ENCODE measurements around the gene CPLX3. TPM values are rescaled to one million over a fixed set of nuclear protein-coding genes. Genes with fewer than 3 reads are reported as not detected.

CPLX3 gene
- total RNA-seq, 4 donors from 2014 or later, result 0.47 TPM; not detected in 3

DNA sequence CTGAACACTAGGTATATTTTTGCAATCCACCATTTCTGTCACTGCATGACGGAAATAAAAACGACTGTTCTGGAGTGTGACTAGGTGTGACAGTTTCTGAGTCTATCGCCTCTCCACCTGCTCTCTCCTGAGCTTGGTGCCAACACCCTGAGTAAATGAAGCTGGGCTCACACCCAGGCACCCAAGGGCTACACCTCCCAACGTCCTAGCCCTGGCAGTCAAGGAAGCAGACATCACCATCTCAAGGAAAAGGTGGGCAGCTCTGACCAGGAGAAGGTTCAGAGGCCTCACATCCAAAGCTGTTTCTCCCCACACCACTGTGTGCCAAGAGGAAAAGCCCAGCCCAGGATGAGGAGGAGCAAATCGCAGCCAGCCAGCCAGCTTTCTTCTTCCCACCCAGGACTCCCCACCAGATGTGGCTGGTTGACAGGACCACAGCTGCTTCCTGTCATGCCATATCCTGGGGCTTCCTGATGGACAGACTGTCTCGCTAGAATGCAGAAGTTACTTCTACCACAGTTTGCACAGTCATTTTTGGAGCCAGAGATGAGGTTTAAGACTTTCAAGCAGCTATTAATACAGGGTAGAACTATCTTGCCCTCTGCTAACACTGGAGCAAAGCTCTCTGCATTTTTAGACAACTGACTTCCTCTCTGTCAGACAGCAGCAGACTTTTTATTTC lies 43.4 kb downstream of the CPLX3 start:
- TF ChIP-seq, protein P1, sequence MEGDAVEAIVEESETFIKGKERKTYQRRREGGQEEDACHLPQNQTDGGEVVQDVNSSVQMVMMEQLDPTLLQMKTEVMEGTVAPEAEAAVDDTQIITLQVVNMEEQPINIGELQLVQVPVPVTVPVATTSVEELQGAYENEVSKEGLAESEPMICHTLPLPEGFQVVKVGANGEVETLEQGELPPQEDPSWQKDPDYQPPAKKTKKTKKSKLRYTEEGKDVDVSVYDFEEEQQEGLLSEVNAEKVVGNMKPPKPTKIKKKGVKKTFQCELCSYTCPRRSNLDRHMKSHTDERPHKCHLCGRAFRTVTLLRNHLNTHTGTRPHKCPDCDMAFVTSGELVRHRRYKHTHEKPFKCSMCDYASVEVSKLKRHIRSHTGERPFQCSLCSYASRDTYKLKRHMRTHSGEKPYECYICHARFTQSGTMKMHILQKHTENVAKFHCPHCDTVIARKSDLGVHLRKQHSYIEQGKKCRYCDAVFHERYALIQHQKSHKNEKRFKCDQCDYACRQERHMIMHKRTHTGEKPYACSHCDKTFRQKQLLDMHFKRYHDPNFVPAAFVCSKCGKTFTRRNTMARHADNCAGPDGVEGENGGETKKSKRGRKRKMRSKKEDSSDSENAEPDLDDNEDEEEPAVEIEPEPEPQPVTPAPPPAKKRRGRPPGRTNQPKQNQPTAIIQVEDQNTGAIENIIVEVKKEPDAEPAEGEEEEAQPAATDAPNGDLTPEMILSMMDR (IDR thresholded peaks at IDR 0.05), result no peak
- no peak for TF ChIP-seq POLR2AphosphoS5 (IDR thresholded peaks at IDR 0.05)
- no peak for TF ChIP-seq EP300 (IDR thresholded peaks at IDR 0.05)
- no peak for TF ChIP-seq POLR2A (IDR thresholded peaks at IDR 0.05)
- H3K27me3 ChIP-seq, result no peaks in the 10 kb centered on the region
- no peaks in the 10 kb centered on the region for H3K9me3 ChIP-seq
- peaks cover 87% of the 10 kb centered on the region for H3K4me1 ChIP-seq
- peak overlapping the region; percentile 14 for H3K4me3 ChIP-seq
- H3K27ac ChIP-seq, result peak overlapping the region; percentile 72
- WGBS, result 9% methylated on average over 6 of the region's 6 CpGs
- DNase-seq (ENCODE audit: low spot score in 2 of 2), result peak in 1 of 2 donors; percentile 83
- H3K36me3 ChIP-seq, result no peaks in the 10 kb centered on the region

DNA sequence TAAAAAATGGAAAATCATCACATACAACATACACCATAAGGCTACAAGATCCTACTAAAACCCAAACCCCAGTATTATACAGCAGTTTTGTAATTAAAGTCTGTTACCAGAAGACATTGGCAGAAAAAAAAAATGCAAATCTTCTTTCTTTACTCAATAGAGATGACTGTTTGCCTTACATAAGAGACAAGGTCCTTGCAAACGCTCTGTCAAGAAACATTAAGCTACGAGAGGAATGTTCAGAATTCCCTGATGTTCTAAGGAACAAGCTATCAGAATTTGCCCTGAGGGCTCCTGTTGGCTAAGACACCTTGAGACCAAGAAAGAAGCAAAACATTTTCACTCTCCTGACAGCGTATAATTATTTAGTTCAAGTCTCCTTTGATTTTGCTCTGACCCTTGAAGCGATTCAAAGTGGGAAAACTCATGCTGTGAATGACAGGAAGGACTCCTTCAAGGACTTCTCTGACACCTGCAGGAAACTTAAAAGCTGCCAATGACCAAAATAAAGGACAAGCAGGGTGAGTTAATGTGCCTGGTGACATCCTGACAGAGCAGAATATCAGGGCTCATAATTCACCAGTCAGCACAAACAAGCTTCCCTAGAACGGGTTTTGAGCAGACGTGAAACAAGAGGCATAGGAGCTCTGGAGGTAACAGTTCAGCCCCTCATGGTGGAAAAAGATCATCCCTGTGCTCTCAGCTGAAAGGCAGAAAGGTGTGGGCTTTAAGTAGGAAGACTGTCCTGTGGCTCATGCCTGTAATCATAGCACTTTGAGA lies 44.2 kb downstream of the CPLX3 start:
- no peak for TF ChIP-seq POLR2AphosphoS5 (IDR thresholded peaks at IDR 0.05)
- TF ChIP-seq, protein P1 (IDR thresholded peaks at IDR 0.05), result no peak
- TF ChIP-seq EP300 (IDR thresholded peaks at IDR 0.05), result no peak
- TF ChIP-seq POLR2A (IDR thresholded peaks at IDR 0.05), result no peak
- Histone ChIP-seq H3K9me3 (no peaks in the 10 kb centered on the region), H3K27ac (peak overlapping the region; percentile 72), H3K27me3 (no peaks in the 10 kb centered on the region), H3K4me1 (peaks cover 80% of the 10 kb centered on the region), H3K4me3 (peak overlapping the region; percentile 81), H3K36me3 (no peaks in the 10 kb centered on the region)
- 23% methylated on average over 6 of the region's 6 CpGs for WGBS
- no peak for DNase-seq (ENCODE audit: low spot score in 2 of 2)

DNA sequence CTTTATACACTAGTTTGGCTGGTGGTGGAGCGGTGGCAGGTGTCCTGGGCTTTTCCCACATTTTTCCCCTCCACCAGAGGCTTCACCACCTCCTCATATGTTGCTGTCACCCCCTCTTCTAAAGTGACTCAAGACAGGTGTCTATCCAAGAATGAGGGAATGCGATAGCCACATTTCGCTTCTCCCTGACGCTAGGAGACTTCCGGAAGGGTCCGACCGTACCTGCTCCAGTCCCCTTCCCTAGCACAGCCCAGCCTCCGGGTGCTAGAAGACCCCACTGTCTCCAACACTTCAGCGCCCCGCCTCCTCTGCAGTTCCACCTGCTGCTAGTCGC lies 46.2 kb downstream of the CPLX3 start:
- H3K4me3 ChIP-seq, result peak overlapping the region; percentile 81
- peak overlapping the region; percentile 97 for H3K27ac ChIP-seq
- H3K36me3 ChIP-seq, result no peaks in the 10 kb centered on the region
- H3K27me3 ChIP-seq, result no peaks in the 10 kb centered on the region
- no peak for DNase-seq (ENCODE audit: low spot score in 2 of 2)
- peaks cover 59% of the 10 kb centered on the region for H3K4me1 ChIP-seq
- TF ChIP-seq POLR2A (IDR thresholded peaks at IDR 0.05), result no peak
- TF ChIP-seq EP300 (IDR thresholded peaks at IDR 0.05), result no peak
- H3K9me3 ChIP-seq, result no peaks in the 10 kb centered on the region
- whole genome bisulfite sequencing, result 0% methylated on average over 10 of the region's 11 CpGs

DNA sequence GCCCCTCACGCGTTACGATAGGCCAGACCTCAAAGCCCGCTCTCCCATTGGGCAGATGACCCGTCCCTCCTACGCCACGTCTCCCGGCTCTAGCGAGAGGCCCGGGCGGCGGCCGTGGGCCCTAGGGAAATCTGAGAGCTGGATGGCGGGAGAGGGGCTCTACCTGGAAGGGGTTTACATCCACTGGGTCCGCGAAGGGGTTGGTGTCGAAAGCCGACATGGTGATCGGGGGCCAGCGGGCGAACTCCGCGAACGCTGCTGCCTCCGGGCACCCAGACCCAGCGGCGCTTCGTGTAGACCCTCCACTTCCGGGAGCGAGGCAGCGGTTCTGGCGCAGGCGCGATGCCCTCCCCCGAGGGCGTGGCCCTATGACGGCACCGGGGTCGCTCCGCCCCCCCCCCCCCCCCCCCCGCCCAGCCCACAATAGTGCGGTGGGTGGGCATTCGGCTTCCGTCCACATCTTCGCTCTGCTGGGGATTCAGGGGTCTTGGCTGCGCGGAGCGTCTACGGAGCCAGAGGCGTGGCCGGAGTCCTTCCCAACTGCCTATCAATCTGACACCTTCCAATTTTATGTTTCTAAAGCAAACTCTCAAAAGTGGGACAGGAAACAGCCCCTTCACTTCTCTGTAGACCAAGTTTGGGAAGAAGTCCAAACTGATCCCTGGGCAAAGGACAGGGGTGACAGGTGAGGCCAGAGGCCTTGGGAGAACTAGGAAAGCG lies 46.8 kb downstream of the CPLX3 start, which contains the start of gene SCAMP2:
Gene SCAMP2 (minus strand): TSS at position 330 of the 720 bp plus-strand sequence. CDS start 110 bp downstream, at position 220.
- H3K9me3 ChIP-seq, result no peaks in the 10 kb centered on the region
- 2% methylated on average over 13 of the region's 52 CpGs for WGBS
- H3K27ac ChIP-seq, result peak within 1 kb of the TSS; percentile 97
- TF ChIP-seq, protein P1 (IDR thresholded peaks at IDR 0.05), result no peak
- peak in 1 of 2 donors; percentile 55 for TF ChIP-seq POLR2A (IDR thresholded peaks at IDR 0.05)
- peak; percentile 12 to 87 (median 52) for TF ChIP-seq POLR2AphosphoS5 (IDR thresholded peaks at IDR 0.05)
- peak within 1 kb of the TSS; percentile 81 for H3K4me3 ChIP-seq
- peak; percentile 96 to 97 for DNase-seq (ENCODE audit: low spot score in 2 of 2)
- no peaks in the 10 kb centered on the region for H3K27me3 ChIP-seq
- no peaks in the 10 kb centered on the region for H3K36me3 ChIP-seq
- H3K4me1 ChIP-seq, result peaks cover 54% of the 10 kb centered on the region

DNA sequence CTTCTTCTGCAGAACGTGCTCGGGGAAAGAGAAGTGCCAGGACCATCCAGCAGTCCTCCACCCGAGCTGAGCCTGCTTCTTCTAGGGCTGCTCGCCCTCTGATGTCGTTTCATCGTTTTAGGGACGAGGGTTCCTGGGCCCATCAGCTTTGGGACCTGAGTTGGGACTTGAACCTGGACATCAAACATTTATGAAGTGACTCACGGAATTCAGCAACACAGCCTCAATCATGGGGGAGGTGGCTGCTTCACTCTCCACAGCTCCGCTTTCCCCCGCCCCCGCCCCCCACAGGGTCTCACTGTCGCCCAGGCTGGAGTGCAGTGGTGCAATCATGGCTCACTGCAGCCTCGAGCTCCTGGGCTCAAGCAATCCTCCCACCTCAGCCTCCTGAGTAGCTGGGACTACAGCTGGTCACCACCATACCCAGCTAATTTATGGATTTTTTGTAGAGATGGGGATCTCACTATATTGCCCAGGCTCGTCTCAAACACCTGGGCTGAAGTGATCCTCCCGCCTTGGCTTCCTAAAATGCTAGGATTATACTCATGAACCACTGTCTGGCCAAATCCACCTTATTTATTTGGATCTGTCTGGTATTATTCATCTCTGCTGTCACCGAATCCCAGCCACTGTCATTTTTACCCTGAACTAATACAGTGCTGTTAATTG lies 47.5 kb downstream of the CPLX3 start:
- Histone ChIP-seq H3K4me3 (peak overlapping the region; percentile 81), H3K36me3 (no peaks in the 10 kb centered on the region), H3K9me3 (no peaks in the 10 kb centered on the region), H3K27me3 (no peaks in the 10 kb centered on the region), H3K4me1 (peaks cover 47% of the 10 kb centered on the region), H3K27ac (peak overlapping the region; percentile 97)
- no peak for TF ChIP-seq POLR2AphosphoS5 (IDR thresholded peaks at IDR 0.05)
- TF ChIP-seq, protein P1 (IDR thresholded peaks at IDR 0.05), result no peak
- TF ChIP-seq POLR2A (IDR thresholded peaks at IDR 0.05), result no peak
- TF ChIP-seq EP300 (IDR thresholded peaks at IDR 0.05), result no peak
- no peak for DNase-seq (ENCODE audit: low spot score in 2 of 2)
- 35% methylated on average over 9 of the region's 16 CpGs for WGBS
